Esophagus squamous epithelium (tissue), 4 donors: ENCODE results near the gene ATP2B2.

Experiments
- POLR2A ChIP-seq, 4 donors: fragments of 450-650 bp; IDR thresholded peaks; one replicate each; pipeline ENCODE4 v1.6.1; 2017; ENCODE audit warnings: antibody characterized with exemption in 4 of 4, mild to moderate bottlenecking in 4 of 4, moderate library complexity in 3 of 4
- TF ChIP-seq, protein P1 (sequence below), 6 experiments: fragments of 450-650 bp in 4 of 6; fragments of 200-600 bp in 2 of 6; sonication (generic) in 2 of 6; IDR thresholded peaks; one replicate each; pipeline ENCODE4 v1.5.1; 2016 to 2019; ENCODE audit warnings: antibody characterized with exemption in 6 of 6, mild to moderate bottlenecking in 4 of 6, moderate library complexity in 4 of 6

- TF ChIP-seq POLR2A (IDR thresholded peaks at IDR 0.05), result no peak
- TF ChIP-seq, protein P1, sequence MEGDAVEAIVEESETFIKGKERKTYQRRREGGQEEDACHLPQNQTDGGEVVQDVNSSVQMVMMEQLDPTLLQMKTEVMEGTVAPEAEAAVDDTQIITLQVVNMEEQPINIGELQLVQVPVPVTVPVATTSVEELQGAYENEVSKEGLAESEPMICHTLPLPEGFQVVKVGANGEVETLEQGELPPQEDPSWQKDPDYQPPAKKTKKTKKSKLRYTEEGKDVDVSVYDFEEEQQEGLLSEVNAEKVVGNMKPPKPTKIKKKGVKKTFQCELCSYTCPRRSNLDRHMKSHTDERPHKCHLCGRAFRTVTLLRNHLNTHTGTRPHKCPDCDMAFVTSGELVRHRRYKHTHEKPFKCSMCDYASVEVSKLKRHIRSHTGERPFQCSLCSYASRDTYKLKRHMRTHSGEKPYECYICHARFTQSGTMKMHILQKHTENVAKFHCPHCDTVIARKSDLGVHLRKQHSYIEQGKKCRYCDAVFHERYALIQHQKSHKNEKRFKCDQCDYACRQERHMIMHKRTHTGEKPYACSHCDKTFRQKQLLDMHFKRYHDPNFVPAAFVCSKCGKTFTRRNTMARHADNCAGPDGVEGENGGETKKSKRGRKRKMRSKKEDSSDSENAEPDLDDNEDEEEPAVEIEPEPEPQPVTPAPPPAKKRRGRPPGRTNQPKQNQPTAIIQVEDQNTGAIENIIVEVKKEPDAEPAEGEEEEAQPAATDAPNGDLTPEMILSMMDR (IDR thresholded peaks at IDR 0.05), result no peak
Measured at GRCh38 chr3:10375296-10376053, 129.9 kb downstream of the ATP2B2 start.
